Measurements from ENCODE around the gene CCDC178. TPM values are rescaled to one million over a fixed set of nuclear protein-coding genes. Genes with fewer than 3 reads are reported as not detected.
"Not testable (repeated sequence)": the region's sequence is repeated elsewhere in the genome, so short reads cannot be mapped to it uniquely, and the experiment has no call there.

CCDC178 gene
- total RNA-seq, 4 donors from 2014 or later = 1.2 to 2.2 (median 1.7) TPM; not detected in 1

GRCh38 chr18:33152376-33152775, 288.1 kb downstream of the CCDC178 start:
- DNase-seq (ENCODE audit: extremely low spot score) = no peak
- no peak for TF ChIP-seq POLR2A (IDR thresholded peaks at IDR 0.05; ENCODE audit: low read depth)
- no peak for TF ChIP-seq POLR2AphosphoS5 (IDR thresholded peaks at IDR 0.05)
- TF ChIP-seq EP300 (IDR thresholded peaks at IDR 0.05) = no peak
- no peak for TF ChIP-seq CTCF (IDR thresholded peaks at IDR 0.05)
- Histone ChIP-seq H3K36me3 (no peaks in the 10 kb centered on the region), H3K9me3 (no peaks in the 10 kb centered on the region), H3K27ac (replicated peaks in 1 of 4) (no peak overlapping the region), H3K4me3 (no peak overlapping the region), H3K4me1 (no peaks in the 10 kb centered on the region), H3K27me3 (no peaks in the 10 kb centered on the region)
- intact Hi-C loops (cut with DNase I) = no loop called here
- 79% methylated on average over 1 of the region's 1 CpG for WGBS

- H3K4me3 ChIP-seq; H3K36me3 ChIP-seq; intact Hi-C loops (cut with DNase I); H3K27me3 ChIP-seq; H3K4me1 ChIP-seq; H3K27ac ChIP-seq (replicated peaks in 1 of 4); DNase-seq (ENCODE audit: extremely low spot score); H3K9me3 ChIP-seq: not testable (repeated sequence)
- 92% methylated on average over 12 of the region's 25 CpGs for WGBS
These were observed 292.7 kb downstream of the CCDC178 start for GRCh38 chr18:33147811-33148210.

- DNase-seq (ENCODE audit: extremely low spot score) = no peak
These were observed 294.5 kb downstream of the CCDC178 start for GRCh38 chr18:33146014-33146413.

GRCh38 chr18:33135951-33136660, 304.4 kb downstream of the CCDC178 start:
- Histone ChIP-seq H3K27ac (replicated peaks in 1 of 4) (no peak overlapping the region), H3K4me1 (no peaks in the 10 kb centered on the region), H3K27me3 (no peaks in the 10 kb centered on the region), H3K36me3 (no peaks in the 10 kb centered on the region), H3K9me3 (no peaks in the 10 kb centered on the region), H3K4me3 (no peak overlapping the region)
- 61% methylated on average over 2 of the region's 2 CpGs for WGBS
- TF ChIP-seq POLR2A (IDR thresholded peaks at IDR 0.05; ENCODE audit: low read depth) = no peak
- TF ChIP-seq EP300 (IDR thresholded peaks at IDR 0.05) = no peak
- TF ChIP-seq POLR2AphosphoS5 (IDR thresholded peaks at IDR 0.05) = no peak
- TF ChIP-seq CTCF (IDR thresholded peaks at IDR 0.05) = no peak
- no peak for DNase-seq (ENCODE audit: extremely low spot score)
- intact Hi-C loops (cut with DNase I) = no loop called here

More at GRCh38 chr18:33146014-33146413, 294.5 kb downstream of the CCDC178 start:
- no peaks in the 10 kb centered on the region for H3K27me3 ChIP-seq
- 82% methylated on average over 2 of the region's 2 CpGs for WGBS
- H3K36me3 ChIP-seq = no peaks in the 10 kb centered on the region
- intact Hi-C loops (cut with DNase I) = no loop called here
- TF ChIP-seq POLR2AphosphoS5 (IDR thresholded peaks at IDR 0.05) (no peak), POLR2A (IDR thresholded peaks at IDR 0.05; ENCODE audit: low read depth) (no peak), CTCF (IDR thresholded peaks at IDR 0.05) (no peak), EP300 (IDR thresholded peaks at IDR 0.05) (no peak)
- H3K4me3 ChIP-seq = no peak overlapping the region
- no peaks in the 10 kb centered on the region for H3K4me1 ChIP-seq
- no peaks in the 10 kb centered on the region for H3K9me3 ChIP-seq
- H3K27ac ChIP-seq (replicated peaks in 1 of 4) = no peak overlapping the region

GRCh38 chr18:33132657-33133056, 307.9 kb downstream of the CCDC178 start:
- no peaks in the 10 kb centered on the region for H3K9me3 ChIP-seq
- H3K4me3 ChIP-seq = no peak overlapping the region
- no peaks in the 10 kb centered on the region for H3K27me3 ChIP-seq
- no peaks in the 10 kb centered on the region for H3K36me3 ChIP-seq
- no peak for TF ChIP-seq CTCF (IDR thresholded peaks at IDR 0.05)
- TF ChIP-seq POLR2AphosphoS5 (IDR thresholded peaks at IDR 0.05) = no peak
- TF ChIP-seq POLR2A (IDR thresholded peaks at IDR 0.05; ENCODE audit: low read depth) = no peak
- TF ChIP-seq EP300 (IDR thresholded peaks at IDR 0.05) = no peak
- DNase-seq (ENCODE audit: extremely low spot score) = no peak
- WGBS = 84% methylated on average over 2 of the region's 2 CpGs
- intact Hi-C loops (cut with DNase I) = no loop called here
- no peak overlapping the region for H3K27ac ChIP-seq (replicated peaks in 1 of 4)
- H3K4me1 ChIP-seq = no peaks in the 10 kb centered on the region

Data from esophagus muscularis mucosa (tissue), 4 donors.